ENCODE data around the gene AKR1B1.

DNA sequence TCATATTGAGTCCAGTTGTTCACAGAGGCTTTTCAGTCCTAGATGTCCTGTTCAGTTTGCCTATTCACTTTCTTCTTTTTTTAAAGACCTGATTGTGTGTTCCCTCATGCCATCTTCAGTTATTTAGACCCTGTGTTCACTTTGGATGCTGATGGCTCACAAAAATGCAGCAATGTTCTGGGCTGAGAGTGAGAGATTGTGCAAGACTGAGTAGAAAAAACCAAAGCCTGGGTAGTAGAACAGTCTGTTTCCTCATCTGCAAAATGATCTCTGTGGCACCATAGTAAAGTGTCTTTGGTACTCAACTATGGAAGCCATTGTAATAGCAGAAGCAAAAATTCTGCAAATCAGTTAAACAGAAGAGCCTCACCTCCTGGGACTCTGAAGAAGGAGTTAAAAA is 43.2 kb downstream of the AKR1B1 start:
- TF ChIP-seq POLR2AphosphoS5 (IDR thresholded peaks at IDR 0.05; ENCODE audit: low read depth, low read length), result no peak
- no peak for TF ChIP-seq SIN3A (IDR thresholded peaks at IDR 0.05; ENCODE audit: borderline replicate concordance, insufficient read depth, low read length)
